GM21390 (cell line): ENCODE results near the gene B3GNT8.
"Not testable (repeated sequence)": the region's sequence is repeated elsewhere in the genome, so short reads cannot be mapped to it uniquely, and the experiment has no call there.

Experiments
- ATAC-seq: cut with Tn5 transposase; IDR thresholded peaks from one replicate; pipeline ENCODE4 v1.9.1; 2021; ENCODE audit not compliant: unreplicated experiment

Gene B3GNT8

DNA sequence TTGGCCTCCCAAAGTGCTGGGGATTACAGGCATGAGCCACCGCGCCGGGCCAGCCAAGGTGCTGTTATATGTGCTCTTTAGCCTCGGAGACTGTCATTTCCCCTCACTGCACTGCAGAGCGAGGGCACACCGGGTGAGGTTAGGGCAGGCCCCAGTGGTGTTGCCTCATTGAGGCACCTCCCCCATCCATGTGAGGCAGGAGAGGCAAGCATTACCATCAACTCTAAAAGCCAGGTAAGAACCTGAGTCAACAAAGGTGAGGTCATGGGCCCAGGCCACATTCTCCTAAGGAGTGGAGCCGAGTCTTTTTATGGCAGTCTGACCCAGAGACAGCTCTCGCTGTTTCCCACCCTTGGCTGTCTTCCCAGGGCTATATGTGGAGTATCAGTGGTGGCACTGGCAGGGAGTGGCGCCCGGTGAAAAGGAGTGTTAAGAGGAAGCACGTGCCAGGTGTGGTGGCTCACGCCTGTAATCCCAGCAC is 10.9 kb downstream of the B3GNT8 start:
- no peak for ATAC-seq

DNA sequence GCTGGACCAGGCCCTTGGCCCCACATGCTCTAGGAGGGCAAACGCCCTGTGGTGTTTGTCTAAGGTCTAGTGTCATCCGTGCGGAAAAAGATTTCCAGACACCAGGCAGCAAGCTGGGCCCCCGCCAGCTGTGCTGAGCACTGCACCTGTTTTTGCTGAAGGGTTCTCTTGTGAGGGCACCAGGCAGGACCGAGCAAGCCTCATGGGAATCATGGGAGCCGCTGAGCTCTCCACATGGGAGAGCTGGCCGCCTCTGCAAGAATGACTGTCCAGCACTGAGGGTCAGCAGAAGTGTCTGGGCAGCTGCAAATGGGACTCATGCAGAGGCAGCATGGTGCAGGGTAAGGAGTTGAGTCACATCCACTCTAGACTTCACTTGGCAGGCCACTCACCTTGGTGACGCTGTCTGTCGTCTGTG is 12.0 kb downstream of the B3GNT8 start:
- no peak for ATAC-seq

DNA sequence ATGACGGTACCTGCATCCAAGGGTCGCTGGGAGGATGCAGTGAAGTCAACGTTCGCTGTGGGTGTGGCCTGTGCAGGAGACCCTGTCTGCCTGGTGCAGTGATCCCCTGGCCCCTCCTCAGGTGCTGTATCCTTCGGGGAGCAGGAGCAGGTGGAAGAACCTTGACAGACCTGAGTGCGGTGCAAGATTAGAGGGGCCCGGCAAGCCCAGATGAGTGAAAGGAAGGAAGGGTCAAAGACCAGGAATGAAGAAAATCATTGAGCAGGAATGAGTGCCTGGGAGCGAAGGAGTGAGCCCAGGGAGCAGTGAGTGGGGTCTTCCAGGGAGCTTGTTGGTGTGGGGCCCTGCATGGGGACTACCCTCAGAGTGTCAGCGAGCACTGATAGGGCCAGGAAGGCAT is 12.7 kb downstream of the B3GNT8 start:
- no peak for ATAC-seq

DNA sequence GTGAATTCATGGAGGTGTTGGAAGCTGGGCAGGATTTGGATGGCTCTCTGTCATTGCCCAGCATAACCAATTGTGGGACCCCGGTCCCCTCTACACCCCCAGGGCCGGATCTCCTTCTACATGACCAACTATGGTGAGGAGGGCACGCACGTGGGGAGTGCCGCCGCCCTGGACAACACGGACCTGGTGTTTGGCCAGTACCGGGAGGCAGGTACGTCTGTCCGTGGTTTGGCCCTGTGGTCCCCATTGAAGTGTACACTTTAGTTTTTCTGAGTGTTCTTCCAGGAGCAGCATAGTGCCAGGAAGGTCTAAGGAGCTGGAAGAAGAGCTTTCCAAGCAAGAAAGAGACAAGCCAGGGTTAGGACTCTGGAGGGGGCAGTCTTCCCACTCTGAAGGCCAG is 13.2 kb downstream of the B3GNT8 start:
- no peak for ATAC-seq

DNA sequence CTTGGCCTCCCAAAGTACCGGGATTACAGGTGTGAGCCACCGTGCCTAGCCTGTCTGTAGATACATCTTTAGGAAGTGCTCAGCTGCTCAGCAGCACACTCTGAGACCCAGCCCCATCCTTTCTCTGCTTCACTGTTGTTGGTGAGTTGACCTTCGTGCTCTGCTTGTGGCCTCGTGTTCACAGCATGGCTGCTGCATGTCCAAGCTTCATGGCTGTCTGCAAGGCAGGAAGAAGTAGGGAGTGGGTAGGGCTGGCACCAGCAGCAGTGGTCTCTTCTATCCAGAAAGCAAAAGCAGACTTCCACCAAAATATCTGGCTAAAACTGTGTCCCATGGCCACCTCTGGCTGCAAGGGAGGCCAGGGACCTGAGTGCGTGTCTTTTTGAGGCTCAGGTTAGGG is 14.2 kb downstream of the B3GNT8 start:
- ATAC-seq = no peak

DNA sequence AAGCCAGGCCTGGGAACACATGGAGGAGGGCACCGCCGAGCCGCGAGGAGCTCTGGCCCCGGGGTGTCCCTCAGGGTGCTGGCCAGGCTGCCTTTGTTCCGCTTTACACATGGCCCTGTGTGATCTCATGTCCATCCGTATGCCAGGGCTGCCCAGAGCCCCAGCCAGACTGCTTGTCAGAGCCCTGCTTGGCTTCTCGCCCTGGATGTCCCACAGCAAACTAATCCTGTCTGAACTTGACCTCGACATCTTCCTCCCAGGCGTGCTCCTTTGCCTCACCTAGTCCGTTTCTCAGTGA is 15.3 kb downstream of the B3GNT8 start:
- ATAC-seq = no peak

DNA sequence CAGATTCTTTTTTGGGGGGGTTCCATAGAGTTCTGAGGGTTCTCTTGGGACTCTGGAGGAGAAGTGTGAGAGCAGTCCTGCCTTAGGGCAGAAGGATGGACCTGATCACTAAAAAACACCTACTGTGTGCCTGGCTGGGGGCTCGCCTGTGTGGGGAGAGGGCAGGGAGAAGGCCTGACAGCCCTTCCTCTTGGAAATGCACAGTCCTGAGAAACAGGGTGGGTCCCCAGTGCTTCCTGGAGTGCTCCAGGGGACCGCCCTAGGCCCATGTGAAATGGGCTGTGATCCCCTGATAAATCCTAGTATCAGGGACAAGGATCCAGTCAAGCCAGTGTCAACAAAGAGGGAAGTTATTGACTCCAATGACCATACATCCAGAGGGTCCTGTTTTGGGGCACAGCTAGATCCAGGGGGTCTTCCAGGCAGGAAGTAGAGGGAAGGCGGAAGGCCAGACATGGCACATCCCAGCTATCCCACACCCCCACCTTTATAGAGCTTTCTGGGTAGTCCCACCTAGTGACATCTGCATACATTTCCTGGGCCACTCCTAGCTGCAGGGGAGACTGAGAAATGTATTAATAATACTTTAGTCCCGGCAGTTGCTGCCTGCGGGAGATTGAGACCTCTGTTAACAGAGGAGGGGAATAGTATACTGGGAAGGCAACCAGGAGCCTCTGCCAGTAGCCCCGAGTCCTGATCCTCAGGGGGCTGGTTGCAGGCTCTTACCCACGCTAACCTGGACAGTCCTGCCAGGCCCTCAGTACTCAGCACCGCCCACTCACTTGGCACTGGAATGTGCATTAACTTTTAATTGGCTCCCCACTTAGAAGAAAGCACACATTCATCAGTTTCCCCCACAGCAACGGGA is 15.8 kb downstream of the B3GNT8 start:
- ATAC-seq = no peak

DNA sequence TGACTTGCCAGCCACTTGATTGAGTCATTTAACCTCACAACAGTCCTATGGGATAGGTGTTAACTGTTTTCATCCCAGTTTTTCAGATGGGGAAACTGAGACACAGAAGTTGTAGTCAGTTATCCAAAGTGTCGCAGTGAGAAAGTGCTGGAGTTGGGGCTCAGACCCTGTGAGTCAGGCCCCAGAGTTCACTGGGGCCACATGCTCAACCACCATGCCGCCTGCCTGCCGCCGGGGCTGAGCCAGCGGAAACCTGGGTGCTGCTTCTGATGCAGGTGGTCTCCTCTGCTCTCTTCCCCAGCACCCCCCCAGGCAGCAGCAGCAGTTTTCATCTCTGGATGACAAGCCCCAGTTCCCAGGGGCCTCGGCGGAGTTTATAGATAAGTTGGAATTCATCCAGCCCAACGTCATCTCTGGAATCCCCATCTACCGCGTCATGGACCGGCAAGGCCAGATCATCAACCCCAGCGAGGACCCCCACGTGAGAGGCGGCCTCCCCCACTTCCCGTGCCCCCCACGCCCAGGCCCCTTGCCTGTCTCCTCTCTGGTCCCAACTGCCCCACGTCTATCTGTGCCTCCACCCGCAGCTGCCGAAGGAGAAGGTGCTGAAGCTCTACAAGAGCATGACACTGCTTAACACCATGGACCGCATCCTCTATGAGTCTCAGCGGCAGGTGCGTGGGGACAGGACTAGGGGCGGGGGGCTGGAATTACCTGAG is 16.7 kb downstream of the B3GNT8 start:
- no peak for ATAC-seq

DNA sequence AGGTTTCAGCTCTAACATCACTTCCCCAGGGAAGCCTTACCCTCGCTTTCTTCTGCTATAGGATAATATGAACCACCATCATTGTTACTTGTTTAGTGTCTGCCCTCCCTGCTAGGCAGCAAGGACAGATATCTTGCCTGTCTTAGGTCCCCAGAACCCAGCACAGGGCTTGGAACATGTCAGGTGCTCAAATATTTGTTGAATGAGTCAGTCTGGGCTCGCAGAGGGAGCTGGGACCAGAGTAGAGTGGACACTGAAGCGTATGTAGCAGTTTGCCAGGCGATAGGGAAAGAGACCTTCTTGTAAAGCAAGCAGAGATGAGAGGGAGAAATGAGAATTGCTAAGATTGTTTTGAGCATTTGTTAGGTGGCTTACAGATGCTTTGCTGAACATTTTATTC is 17.9 kb downstream of the B3GNT8 start:
- ATAC-seq = no peak

DNA sequence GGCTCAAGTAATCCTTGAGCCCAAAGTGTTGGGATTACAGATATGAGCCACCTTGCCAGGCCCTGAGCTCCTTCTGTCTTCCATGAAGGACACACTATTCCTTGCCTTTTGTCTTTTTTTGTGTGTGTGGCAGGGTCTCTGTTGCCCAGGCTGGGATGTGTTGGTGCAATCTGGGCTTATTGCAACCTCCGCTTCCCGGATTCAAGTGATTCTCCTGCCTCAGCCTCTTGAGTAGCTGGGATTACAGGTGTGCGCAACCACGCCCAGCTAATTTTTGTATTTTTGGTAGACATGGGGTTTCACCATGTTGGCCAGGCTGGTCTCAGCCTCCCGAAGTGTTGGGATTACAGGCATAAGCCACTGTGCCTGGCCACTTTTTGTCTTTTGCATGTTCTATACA is 18.3 kb downstream of the B3GNT8 start:
- not testable (repeated sequence) for ATAC-seq

DNA sequence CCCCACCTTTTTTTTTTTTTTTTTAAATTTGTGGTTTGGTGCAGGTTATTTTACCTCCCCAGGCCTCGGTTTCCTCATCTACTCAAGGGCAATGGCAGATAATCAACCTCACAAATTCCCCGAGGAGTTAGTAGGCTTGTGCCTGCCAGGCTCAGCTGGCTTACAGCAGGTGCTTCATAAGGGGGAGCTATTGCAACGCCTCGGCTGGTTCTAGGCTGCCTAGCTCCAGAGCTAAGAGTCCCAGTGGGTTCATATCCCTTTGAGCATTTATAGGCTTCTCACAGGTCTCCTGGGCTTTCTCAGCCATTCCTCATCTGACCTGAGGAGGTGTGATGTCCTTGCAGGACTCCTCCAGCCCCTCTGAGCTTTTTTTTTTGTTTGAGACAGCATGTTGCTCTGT is 18.9 kb downstream of the B3GNT8 start:
- no peak for ATAC-seq

DNA sequence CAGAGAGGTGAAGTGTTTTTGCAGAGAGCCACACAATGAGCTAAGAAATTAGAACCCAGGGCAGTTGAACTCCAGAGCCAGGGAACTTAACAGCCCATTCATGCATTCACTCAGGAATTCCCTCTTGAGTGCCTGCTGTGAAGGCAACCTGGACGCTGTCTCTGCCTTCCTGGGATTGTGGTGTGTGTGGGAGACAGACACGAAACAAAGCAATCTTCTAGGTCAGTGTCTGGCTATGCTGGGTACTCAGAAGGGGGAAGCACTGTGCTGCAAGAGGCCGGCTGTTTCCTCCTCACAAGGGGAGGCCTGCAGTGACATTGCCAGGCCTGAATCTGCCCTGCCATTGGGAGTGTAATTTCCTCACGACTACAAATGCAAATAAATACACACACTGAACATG is 19.9 kb downstream of the B3GNT8 start:
- no peak for ATAC-seq

DNA sequence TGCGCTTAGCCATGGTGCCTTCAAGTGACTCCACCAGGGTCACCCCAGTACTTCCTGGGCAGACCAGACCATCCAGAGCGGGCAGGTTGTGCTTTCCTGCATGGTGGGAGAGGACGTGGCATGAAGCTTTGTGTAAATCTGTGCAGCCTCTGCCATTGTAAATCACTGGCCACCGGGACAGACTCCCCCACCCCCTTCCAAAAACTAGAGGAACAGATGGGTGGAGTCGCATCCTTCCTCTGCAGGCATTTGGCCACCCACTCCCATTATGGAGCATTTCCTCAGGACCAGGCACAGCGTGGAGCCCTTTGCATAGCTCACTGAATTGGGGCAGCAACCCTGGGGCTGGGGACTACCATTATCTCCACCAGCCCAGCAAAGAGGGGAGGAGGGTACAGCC is 21.4 kb downstream of the B3GNT8 start:
- no peak for ATAC-seq

DNA sequence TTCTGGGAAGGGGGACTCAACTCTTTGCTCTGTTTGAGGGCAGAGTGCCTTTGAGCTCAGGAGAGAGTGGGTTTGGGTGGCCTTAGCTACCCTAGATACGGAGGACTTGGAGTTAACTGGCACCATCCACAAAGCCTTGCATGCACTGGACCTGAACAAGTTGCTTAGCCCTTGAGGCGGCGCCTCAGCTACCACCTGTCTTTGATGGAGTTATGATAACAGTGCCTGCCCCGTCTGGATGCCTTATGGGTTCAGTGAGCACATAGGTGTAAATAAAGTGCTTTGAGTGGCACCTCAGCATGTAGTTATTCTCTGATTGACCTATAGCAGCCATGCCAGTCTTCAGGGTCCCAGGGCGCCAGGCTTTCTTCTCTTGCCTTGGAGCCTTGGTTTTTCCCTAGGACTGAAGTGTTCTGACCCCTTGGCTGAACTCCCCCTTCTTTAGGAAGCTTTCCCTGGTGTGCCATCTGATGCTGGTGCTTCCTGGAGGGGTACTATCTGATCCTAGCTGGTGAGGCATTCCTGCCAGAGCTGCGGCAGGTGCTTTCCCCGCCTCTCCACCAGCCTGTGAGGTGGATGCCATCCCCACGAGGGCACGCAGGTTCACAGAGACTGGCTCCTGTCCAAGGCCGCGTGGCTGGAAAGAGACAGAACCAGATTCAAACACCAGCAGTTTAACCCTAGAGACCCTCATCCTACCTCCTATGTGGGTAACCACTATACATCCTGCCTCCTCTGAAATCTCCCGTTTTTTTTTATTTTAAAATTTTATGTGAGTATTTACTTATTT is 23.8 kb downstream of the B3GNT8 start:
- no peak for ATAC-seq

DNA sequence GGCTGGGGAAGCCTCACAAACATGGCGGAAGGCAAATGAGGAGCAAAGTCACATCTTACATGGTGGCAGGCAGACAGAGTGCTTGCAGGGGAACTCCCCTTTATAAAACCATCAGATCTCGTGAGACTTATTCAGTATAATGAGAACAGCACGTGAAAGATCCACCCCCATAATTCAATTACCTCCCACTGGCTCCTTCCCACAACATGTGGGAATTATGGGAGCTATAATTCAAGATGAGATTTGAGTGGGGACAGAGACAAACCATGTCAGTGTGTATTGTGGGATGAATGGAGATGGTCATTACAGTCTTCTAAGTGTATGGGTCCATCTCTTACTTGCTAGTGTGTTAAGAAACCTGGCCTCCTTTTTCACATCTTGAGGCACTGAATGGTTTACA is 25.2 kb downstream of the B3GNT8 start:
- no peak for ATAC-seq

DNA sequence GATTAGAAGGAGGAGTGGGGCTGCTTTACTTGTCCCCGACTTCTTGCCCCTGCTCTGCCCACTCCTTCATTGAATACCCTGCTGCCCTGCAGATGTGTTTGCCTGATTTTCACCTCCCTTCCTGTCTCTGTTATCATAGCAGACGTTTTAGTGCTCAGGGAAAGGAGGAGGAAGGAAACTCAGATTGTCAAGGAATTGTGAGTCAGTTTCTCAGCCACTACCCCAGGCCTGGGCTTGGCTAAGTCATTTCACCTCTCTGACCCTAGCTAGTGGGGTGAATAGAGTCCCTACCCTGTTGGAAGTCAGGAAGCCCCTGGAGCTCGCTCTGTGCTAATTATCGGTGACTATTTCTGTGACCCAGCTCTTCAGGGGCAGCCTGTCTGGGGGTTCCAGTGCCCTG is 25.7 kb downstream of the B3GNT8 start:
- no peak for ATAC-seq

DNA sequence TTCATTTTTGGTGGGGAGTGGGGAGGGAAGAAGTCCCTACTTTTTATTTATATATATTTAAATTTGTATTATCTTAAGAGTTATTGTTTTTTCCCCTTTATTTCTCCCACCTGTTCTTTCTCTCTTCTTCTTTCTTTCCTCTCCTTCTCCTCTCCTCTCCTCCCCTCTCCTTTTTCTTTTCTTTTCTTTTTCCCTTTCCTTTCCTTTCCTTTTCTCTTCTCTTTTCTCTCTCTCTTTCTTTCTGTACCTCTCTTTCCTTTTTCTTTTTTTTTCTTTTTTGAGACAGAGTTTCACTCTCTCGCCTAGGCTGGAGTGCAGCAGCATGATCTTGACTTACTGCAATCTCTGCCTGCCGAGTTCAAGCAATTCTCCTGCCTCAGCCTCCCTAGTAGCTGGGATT is 27.6 kb downstream of the B3GNT8 start:
- no peak for ATAC-seq

DNA sequence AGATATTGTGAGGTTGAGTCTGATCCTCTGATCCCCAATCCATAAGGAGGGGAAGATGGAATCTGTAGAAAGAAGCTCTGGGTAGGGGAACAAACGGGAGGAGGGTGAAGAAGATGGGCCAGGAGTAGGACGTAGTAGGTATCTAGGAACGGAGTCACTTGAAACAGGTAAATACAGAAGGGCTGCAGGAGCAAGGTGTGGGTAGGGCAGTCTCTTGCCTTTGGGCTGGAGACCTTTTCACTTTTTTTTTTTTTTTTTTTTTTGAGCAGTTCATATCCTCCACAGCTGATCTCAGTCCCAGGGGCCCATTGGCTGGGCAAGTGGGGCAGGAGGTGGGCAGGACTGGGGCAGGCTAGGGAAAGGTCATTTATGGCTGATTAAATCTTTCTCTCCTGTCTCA is 28.1 kb downstream of the B3GNT8 start:
- no peak for ATAC-seq

DNA sequence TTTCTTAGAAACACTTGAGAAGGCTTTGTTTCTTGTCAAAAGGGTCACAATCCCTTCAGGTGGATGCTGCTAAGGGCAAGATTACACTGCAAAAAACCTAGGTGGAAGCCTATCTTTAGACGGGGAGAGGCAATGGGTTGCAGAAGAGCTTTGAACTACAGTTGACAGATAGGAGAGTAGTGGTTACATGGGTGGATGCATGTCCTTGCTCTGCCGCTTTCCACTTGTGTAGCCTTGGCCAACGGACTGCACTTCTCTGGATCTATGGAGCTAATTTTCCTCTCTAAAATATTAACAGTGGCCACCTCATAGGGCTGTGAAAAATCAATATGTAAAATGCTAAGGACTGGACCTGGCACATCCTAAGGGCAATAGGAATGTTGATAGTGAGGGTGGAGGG is 28.6 kb downstream of the B3GNT8 start:
- ATAC-seq = no peak

DNA sequence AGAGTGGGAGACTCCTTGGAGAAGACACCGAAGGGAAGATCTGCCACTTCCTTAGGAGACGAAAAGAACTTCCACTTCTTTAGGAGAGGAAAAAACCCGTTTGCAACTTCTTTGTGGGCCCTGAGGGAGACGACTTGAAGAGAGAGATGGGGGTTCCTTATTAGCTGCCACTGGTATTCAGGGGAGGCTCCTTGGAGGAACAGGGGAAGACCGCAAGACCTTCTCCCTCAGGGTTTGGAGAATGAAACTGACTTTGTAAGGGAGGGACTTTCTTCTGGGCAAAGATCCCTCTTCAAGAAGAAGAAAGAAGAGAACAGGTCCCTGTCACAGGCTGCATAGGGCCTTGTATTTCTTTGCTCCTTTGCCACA is 29.1 kb downstream of the B3GNT8 start:
- no peak for ATAC-seq

DNA sequence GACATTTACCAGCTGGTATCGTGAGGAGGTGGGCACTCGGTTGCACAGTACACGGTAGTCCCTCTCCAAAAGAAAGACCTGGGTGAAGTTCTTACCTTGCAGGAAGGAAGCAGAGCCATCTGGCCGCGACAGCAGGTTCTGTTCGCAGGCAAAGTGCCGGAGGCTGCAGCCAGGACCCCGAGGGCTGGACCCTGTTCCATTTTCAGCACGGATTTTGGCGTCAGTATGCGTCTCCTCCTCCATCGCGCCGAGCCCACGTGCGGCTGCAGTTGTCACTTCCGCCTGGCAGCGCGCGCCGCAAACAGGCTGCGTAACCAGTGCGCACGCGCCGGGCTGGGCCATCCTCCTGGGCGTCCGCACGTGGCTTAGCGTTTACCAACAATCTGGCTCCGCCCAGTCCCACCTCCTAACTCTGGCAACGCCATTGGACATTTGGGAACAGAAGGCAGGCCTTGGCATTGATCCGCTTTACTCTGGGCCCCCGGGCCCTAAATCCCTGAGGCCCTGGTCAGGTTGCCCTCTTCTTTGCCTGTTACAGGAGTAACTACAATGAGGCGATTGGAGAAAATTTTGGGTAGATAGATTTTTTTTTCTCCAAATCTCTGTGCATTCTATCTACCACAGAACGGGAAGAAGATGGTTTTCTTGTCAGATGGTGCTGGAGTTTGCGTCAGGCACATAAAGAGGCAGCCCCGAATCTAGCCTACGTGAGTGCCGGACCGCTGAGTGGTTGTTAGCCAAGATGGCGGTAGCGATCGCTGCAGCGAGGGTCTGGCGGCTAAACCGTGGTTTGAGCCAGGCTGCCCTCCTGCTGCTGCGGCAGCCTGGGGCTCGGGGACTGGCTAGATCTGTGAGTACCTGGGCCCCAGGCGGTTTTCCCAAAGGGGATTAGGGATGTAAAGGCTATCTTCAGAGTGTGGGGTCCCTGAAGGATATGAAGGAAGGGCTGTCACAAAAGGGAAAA is 29.8 kb downstream of the B3GNT8 start, which contains the start of the genes BCKDHA and EXOSC5:
Gene BCKDHA, plus strand, starts transcription at position 733 of the 964 bp plus-strand sequence. Its CDS starts 10 bp downstream, at position 743.
Gene EXOSC5, minus strand, starts transcription at position 274 of the 964 bp plus-strand sequence. Its CDS starts 31 bp downstream, at position 243.
- peak; percentile 85 for ATAC-seq
